22Rv1 (cell line): ENCODE data around the gene HNRNPF.

Experiments
- ZFX ChIP-seq: fragments of 450-650 bp; IDR thresholded peaks from 2 replicates; pipeline ENCODE4 v1.6.1; 2017; ENCODE audit warnings: antibody characterized with exemption, borderline replicate concordance
- TF ChIP-seq, protein P1 (sequence below): fragments of 450-650 bp; IDR thresholded peaks from 2 replicates; pipeline ENCODE4 v1.5.1; 2017; ENCODE audit warnings: mild to moderate bottlenecking

DNA sequence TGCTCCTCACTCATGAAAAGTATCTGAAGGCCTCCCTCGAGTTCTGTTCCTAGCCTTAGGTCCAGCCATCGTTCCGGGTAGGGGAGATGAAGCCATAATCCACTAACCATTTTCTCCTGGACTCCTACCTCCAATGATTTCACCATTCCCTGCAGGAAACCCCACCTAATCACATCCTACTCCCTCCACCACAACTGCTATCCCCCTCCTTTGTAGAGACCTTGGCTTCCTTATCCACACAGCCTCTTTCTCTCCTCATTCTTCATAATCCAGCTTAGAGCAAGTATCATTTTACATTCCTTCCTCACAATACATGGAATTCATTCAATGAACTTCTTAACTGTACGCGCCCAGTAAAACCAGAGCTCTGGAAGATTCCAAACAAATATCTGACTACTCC, 18.7 kb downstream of the HNRNPF start:
- TF ChIP-seq, protein P1, sequence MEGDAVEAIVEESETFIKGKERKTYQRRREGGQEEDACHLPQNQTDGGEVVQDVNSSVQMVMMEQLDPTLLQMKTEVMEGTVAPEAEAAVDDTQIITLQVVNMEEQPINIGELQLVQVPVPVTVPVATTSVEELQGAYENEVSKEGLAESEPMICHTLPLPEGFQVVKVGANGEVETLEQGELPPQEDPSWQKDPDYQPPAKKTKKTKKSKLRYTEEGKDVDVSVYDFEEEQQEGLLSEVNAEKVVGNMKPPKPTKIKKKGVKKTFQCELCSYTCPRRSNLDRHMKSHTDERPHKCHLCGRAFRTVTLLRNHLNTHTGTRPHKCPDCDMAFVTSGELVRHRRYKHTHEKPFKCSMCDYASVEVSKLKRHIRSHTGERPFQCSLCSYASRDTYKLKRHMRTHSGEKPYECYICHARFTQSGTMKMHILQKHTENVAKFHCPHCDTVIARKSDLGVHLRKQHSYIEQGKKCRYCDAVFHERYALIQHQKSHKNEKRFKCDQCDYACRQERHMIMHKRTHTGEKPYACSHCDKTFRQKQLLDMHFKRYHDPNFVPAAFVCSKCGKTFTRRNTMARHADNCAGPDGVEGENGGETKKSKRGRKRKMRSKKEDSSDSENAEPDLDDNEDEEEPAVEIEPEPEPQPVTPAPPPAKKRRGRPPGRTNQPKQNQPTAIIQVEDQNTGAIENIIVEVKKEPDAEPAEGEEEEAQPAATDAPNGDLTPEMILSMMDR: no peak
- TF ChIP-seq ZFX: no peak
